Right lobe of liver (tissue), 4 donors: ENCODE data around the gene CCBE1.

Experiments used
- CTCF ChIP-seq, 4 donors: fragments of 200-600 bp in 3 of 4; fragments of 450-650 bp in 1 of 4; IDR thresholded peaks; one replicate each; pipeline versions ENCODE4 v1.5.1 to v1.8.0; 2016 to 2022; ENCODE audit warnings: antibody characterized with exemption in 4 of 4, mild to moderate bottlenecking in 2 of 4
- POLR2A ChIP-seq: fragments of 450-650 bp; IDR thresholded peaks from one replicate; pipeline ENCODE4 v1.6.1; 2017; ENCODE audit warnings: antibody characterized with exemption, mild to moderate bottlenecking
- donor health status: DM: no; HTN: no; CAD: no.
- donor health status: DM: no; HTN: no; CAD: no.
- donor health status: DM: no; HTN: yes; CAD: no.

- TF ChIP-seq CTCF (IDR thresholded peaks at IDR 0.05) (no peak), POLR2A (no peak)
Measured at GRCh38 chr18:59633317-59633716, 63.9 kb downstream of the CCBE1 start.
